Measurements from ENCODE around the gene MAP3K15. TPM values are rescaled to one million over a fixed set of nuclear protein-coding genes. Genes with fewer than 3 reads are reported as not detected.

Gene MAP3K15
- total RNA-seq, 1 donor from 2014 or later, result 1.1 TPM

DNA sequence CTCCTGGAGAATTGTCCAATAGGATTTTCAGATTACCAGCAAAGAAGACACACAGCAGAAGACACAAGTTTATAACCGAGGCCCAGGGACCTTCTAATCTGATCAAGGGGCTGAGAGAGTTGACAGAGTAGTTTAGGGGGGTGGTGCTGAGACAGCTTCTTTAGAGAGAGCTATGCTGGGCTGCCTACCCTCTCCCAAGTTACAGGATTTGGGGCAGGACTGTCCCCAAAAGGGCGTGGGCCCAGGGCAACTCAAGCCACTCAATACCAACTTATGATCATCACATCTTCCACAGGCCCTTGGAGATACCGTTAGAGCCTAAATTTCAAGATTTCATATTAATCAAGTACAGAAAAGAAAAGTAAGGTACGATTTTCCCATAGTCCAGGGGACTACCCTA, 128.6 kb downstream of the MAP3K15 start:
- no peak overlapping the region for H3K27ac ChIP-seq
- no peak overlapping the region for H3K9ac ChIP-seq
- no peaks in the 10 kb centered on the region for H3K4me1 ChIP-seq
- H3K27me3 ChIP-seq, result no peaks in the 10 kb centered on the region
- H3K36me3 ChIP-seq, result no peaks in the 10 kb centered on the region
- H3K9me3 Mint-ChIP-seq, result no peaks in the 10 kb centered on the region
- no peak for TF ChIP-seq EZH2 (IDR thresholded peaks at IDR 0.05)
- no peak for TF ChIP-seq EZH2phosphoT487 (IDR thresholded peaks at IDR 0.05)
- TF ChIP-seq, protein P1, sequence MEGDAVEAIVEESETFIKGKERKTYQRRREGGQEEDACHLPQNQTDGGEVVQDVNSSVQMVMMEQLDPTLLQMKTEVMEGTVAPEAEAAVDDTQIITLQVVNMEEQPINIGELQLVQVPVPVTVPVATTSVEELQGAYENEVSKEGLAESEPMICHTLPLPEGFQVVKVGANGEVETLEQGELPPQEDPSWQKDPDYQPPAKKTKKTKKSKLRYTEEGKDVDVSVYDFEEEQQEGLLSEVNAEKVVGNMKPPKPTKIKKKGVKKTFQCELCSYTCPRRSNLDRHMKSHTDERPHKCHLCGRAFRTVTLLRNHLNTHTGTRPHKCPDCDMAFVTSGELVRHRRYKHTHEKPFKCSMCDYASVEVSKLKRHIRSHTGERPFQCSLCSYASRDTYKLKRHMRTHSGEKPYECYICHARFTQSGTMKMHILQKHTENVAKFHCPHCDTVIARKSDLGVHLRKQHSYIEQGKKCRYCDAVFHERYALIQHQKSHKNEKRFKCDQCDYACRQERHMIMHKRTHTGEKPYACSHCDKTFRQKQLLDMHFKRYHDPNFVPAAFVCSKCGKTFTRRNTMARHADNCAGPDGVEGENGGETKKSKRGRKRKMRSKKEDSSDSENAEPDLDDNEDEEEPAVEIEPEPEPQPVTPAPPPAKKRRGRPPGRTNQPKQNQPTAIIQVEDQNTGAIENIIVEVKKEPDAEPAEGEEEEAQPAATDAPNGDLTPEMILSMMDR (IDR thresholded peaks at IDR 0.05), result no peak
- no peak overlapping the region for H3K4me3 Mint-ChIP-seq
- H3K27me3 Mint-ChIP-seq (ENCODE audit: insufficient read depth, low read depth), result no peaks in the 10 kb centered on the region
- no peaks in the 10 kb centered on the region for H3K79me2 ChIP-seq (ENCODE audit: low read depth)
- H3K36me3 Mint-ChIP-seq, result no peaks in the 10 kb centered on the region
- H3K4me1 Mint-ChIP-seq, result no peaks in the 10 kb centered on the region
- H2AFZ ChIP-seq (replicated peaks), result no peak overlapping the region
- H3F3A ChIP-seq (ENCODE audit: low read depth), result no peaks in the 10 kb centered on the region
- H3K27ac Mint-ChIP-seq, result no peak overlapping the region
- H3K9me3 ChIP-seq (ENCODE audit: low read depth), result no peaks in the 10 kb centered on the region
- no peak overlapping the region for H3K4me2 ChIP-seq
- no peak overlapping the region for H3K4me3 ChIP-seq
- DNase-seq (ENCODE audit: low spot score), result no peak
- H4K20me1 ChIP-seq (ENCODE audit: low read depth), result no peaks in the 10 kb centered on the region

DNA sequence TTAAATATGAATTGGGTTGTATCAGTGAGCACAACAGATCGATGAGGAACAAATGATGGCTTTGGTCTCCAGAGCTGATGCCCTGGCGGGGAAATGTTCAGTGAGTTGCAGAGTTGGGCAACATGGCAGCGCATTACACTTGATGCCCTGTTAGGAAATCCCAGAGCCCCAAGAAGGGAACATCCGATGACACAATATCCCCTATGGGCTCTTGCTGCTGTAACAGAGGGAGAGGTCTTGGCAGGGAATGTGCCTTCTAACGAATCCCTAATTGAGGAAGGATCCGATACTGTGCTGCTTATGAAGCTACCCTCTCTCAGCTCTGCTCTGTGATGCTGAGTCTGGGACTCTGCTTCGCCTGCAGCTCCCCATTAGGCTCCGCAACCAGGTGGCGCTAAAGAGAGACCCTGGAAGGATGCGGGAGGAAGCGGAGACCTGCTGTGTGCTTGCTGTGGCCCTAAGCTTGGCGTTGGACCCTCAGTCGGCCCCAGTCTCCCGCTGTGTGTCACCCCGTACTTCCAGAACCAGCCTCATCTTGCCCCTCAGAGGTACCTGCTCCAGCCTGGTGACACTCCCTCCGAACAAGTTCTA, 132.7 kb downstream of the MAP3K15 start:
- Histone ChIP-seq H3K9me3 (ENCODE audit: low read depth) (no peaks in the 10 kb centered on the region), H3K9ac (no peak overlapping the region), H3K27ac (no peak overlapping the region), H3K79me2 (ENCODE audit: low read depth) (no peaks in the 10 kb centered on the region), H3K4me3 (no peak overlapping the region), H2AFZ (replicated peaks) (no peak overlapping the region), H3K36me3 (no peaks in the 10 kb centered on the region), H4K20me1 (ENCODE audit: low read depth) (no peaks in the 10 kb centered on the region), H3F3A (ENCODE audit: low read depth) (no peaks in the 10 kb centered on the region), H3K27me3 (no peaks in the 10 kb centered on the region), H3K4me2 (no peak overlapping the region), H3K4me1 (no peaks in the 10 kb centered on the region)
- no peaks in the 10 kb centered on the region for H3K4me1 Mint-ChIP-seq
- TF ChIP-seq EZH2 (IDR thresholded peaks at IDR 0.05), result no peak
- TF ChIP-seq, protein P1 (IDR thresholded peaks at IDR 0.05), result peak; percentile 62
- H3K4me3 Mint-ChIP-seq, result no peak overlapping the region
- no peak overlapping the region for H3K27ac Mint-ChIP-seq
- peaks cover 7% of the 10 kb centered on the region for H3K9me3 Mint-ChIP-seq
- no peaks in the 10 kb centered on the region for H3K36me3 Mint-ChIP-seq
- H3K27me3 Mint-ChIP-seq (ENCODE audit: insufficient read depth, low read depth), result no peaks in the 10 kb centered on the region
- DNase-seq (ENCODE audit: low spot score), result peak; percentile 74

DNA sequence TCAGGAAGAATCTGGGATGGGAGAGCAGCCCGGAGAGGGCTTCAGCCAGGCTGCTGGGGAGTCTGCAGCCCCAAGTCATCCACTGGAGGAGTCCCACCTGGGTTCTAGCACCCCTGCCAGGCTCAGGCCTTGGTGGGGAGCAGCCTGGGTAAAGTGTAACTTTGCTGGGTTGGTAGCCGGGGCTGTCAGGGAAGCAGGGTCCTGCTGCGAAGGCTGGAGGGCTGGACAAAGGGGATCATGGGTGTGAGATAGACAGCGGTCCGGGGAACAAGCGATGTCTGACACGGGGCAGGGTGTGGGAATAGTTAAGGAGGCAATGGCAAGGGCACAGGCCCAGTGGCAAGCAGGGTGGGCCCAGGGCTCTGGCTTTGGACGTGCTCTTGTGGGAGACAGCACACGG, 134.0 kb downstream of the MAP3K15 start:
- DNase-seq (ENCODE audit: low spot score), result no peak
- TF ChIP-seq, protein P1 (IDR thresholded peaks at IDR 0.05), result no peak
- no peak for TF ChIP-seq EZH2 (IDR thresholded peaks at IDR 0.05)
- no peak for TF ChIP-seq EZH2phosphoT487 (IDR thresholded peaks at IDR 0.05)

More for the DNA sequence above, 134.0 kb downstream of the MAP3K15 start:
- Histone ChIP-seq H2AFZ (replicated peaks) (no peak overlapping the region), H3K4me3 (no peak overlapping the region), H3K27ac (no peak overlapping the region), H3K27me3 (no peaks in the 10 kb centered on the region), H3K4me2 (no peak overlapping the region), H3K9me3 (ENCODE audit: low read depth) (no peaks in the 10 kb centered on the region), H3K79me2 (ENCODE audit: low read depth) (no peaks in the 10 kb centered on the region), H3F3A (ENCODE audit: low read depth) (no peaks in the 10 kb centered on the region), H4K20me1 (ENCODE audit: low read depth) (no peaks in the 10 kb centered on the region), H3K4me1 (no peaks in the 10 kb centered on the region), H3K36me3 (no peaks in the 10 kb centered on the region), H3K9ac (no peak overlapping the region)
- H3K27me3 Mint-ChIP-seq (ENCODE audit: insufficient read depth, low read depth), result peaks cover 2% of the 10 kb centered on the region
- H3K9me3 Mint-ChIP-seq, result peaks cover 9% of the 10 kb centered on the region
- H3K4me3 Mint-ChIP-seq, result no peak overlapping the region
- H3K4me1 Mint-ChIP-seq, result no peaks in the 10 kb centered on the region
- no peak overlapping the region for H3K27ac Mint-ChIP-seq
- no peaks in the 10 kb centered on the region for H3K36me3 Mint-ChIP-seq
